Measurements from ENCODE around the gene AIDA.
"Not testable (repeated sequence)": the region's sequence is repeated elsewhere in the genome, so short reads cannot be mapped to it uniquely, and the experiment has no call there.

Gene AIDA

DNA sequence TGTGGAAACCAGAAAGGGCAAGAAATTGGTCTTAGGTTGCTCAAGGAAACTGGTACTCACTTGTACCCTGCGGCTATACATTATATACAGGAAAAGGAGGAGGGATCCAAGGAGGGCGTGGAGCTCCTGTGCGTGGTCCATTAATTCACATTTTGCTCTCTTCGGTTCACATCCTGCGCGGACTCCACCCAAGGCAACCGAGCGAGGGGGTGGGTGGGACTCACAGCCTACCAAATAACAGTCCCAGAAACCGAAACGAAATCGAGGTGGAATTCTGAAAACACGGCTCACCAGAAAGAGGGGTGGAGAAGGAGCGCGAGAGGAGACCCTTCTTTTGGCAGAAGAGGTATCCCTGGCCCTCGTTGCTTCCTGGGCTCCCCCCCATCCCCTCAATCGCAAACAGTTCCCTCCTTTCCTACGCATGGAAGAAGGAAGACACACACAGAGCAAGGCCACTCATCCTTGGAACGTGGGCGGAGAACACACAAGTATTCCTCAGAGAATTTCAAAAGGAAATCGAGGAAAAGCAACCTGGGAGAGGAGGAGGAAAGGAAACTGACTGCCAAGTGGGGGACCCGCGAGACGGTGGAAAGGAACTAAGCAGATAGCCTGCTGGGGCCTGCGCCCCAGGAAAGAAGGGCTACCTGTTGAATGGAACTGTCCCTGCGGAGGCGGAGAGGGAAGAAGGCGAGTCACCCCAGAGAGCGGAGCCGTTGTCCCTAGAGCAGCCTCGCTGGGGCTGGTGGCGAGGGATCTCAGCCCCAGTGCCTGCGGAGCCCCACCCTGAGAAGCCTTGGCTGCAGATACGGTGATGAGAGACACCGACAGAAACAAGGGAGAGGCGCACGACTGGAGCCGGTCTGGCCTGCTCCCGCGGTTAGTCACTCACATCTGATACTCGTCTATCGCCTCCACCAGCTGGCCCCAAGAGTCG is 705 bp downstream of the AIDA start:
- DNase-seq = peak; percentile 11 to 58

DNA sequence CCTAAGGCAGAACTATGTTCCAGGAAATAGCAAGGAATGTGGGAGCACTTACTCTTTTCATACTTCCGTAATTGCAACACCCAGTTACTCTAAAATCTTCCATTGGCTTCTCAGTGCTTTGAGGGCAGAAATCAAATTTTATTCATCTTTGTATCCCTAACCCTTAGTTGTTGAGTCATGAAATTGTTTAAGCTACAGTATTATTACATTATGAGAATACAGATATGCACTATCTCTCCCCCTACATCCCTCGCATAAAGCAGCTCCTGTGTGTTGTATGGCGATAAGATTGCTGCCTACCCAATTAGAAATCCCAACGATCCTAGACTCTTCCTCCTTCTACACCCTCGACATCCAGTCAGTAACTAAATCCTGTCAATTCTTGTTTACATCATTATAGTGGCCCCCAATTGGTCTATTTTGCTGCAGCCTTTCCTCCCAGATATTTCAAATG is 2.6 kb downstream of the AIDA start:
- no peak for DNase-seq

GRCh38 chr1:222706815-222707214 is 5.5 kb downstream of the AIDA start:
- no peak for DNase-seq

DNA sequence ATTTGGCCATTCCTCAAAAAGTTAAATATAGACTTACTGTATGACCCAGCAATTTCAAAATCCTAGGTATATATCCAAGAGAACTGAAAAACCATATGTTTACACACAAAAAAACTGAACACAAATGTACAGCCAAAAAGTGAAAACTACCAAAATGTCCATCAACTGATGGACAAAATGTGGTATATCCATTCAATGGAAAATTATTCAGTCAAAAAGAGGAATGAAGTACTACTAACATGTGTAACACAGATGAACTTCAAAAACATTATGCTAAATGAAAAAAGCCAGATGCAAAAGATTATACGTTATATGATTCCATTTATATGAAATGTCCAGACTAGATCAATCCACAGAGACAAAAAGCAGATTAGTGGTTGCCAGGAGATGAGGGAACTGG is 8.0 kb downstream of the AIDA start:
- DNase-seq = no peak

- no peak for DNase-seq
Measured at GRCh38 chr1:222702210-222702609, 10.1 kb downstream of the AIDA start.

DNA sequence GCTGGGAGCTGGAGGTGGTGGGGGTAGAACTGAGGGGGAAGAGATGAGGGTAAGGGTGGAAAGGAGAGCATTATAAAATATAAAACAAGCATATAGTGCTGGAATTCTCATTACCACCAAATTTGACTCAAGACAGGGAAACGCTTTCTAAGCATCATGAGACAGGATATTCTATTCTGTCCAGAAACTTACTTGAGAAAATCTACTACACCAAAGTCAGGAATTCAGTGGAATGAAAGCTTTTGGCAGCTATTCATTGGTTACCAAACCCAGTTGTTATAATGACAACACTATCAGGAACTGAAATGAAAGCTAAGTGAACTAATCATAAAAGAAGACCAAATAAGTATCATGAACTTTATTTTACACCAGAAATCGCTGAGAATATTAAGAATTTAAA is 14.5 kb downstream of the AIDA start:
- no peak for DNase-seq

- DNase-seq = no peak
Measured at GRCh38 chr1:222697203-222697602, 15.1 kb downstream of the AIDA start.

DNA sequence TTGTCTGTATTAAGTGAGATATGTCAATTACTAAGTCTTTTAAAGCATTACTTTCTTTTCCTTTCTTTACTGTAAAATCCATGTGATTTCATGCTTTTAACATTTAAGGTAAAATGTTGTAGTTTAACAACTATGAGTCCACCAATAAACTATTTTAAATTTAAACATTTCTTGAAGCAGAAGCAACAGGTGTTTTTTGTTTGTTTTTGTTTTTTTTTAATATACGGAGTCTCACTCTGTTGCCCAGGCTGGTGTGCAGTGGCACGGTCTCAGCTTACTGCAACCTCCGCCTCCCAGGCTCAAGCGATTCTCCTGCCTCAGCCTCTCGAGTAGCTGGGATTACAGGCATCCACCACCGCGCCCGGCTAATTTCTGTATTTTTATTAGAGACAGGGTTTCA is 15.6 kb downstream of the AIDA start:
- DNase-seq = no peak

GRCh38 chr1:222694927-222695326 is 17.4 kb downstream of the AIDA start:
- DNase-seq = no peak

DNA sequence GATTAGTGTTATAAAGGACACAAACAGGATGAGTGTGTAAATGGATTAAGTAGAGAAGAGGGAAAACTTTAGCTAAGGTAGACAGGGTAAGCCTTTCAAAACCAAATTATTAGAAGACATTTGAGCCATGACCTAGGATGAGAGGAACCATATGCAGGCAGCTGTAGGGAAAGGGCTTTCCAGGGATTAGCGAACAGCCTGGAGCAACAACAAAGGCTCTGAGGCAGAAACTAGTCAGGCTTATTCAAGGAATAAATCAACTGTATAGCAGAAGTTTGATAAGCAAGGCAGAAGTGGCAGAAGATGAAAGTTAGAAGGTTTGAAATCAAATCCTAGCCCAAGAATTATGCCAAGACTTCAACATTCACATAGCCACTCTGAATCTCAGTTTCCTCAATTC is 21.3 kb downstream of the AIDA start:
- DNase-seq = no peak

DNA sequence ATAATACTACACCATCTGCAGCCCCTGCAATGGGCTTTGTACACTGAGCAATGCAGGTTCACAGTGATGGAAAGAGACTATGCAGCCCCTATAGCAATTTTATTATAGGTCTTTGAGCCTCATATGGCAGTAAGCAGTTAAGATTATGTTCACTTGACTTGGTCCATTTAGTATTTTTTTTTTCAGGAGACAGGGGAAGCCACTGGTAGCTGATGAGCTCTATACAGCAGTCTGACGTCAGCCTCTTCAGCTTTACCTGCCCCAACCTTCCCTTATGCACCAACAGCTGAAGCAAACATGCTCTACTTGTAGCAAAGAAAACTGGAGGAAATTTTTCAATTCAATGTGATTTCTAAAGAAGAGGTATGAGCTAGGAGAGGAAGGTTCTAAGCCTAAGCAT is 32.2 kb downstream of the AIDA start:
- DNase-seq = no peak

DNA sequence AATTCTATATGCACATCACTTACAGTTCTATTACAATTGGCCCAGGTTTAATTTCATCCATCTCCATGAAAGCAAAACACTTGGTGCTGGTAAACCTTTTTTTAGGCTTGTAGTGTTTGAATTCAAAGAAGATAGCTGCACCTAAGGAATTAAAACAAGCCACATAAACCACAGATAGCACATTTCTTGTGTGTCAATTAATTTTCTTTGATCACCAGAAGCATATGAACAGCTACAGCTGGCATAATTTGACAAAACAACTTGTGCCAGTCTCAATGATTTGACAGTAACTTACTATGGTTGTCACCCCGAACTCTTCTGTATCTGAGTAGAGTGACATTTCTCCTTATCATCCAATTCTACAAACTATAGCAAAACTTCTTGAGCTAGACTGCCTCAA is 42.2 kb downstream of the AIDA start:
- no peak for DNase-seq

DNA sequence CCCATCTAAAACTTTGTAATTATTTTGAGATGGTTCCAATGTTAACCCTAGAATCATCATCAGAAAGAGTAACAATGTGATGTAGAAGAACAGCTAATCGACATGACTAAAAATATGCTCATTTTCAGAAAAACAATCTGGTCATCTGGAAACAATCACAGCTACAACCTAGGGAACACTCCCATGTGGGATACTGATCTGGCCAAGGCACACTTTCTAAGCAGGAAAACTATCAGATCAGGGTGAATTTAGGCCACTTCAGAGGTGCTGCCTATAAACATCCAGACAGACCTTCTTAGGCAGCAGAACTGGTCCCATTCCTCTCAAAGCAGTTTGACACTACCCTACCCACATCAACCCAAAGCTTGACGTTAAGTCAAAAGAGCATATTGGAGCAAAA is 43.2 kb downstream of the AIDA start:
- DNase-seq = not testable (repeated sequence)

- DNase-seq = not testable (repeated sequence)
Measured at GRCh38 chr1:222668184-222668583, 44.1 kb downstream of the AIDA start.

- no peak for DNase-seq
Measured at GRCh38 chr1:222665964-222666363, 46.3 kb downstream of the AIDA start.

DNA sequence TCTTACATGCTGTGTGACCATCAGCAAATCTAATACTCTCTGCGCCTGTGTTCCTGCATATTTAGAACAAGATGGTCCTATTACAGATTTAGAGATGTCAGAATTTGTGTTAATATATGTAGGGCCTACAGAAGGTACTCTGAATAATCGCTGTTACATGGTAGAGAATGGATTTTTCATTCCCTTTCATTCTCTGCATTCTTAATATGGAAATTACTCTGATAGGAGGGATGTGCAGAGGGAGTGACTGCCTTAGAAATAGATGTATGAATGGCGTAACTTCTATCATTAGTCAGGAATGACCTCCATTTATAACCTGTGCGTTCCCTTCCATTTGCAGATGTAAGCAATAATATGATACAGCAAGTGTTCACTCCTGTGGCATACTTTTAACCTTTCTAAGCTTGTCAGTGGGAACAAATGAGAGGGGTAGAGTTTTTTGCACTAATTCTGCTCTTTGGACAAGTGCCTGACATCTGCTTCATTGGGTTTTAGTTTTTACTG is 48.8 kb downstream of the AIDA start:
- no peak for DNase-seq

DNA sequence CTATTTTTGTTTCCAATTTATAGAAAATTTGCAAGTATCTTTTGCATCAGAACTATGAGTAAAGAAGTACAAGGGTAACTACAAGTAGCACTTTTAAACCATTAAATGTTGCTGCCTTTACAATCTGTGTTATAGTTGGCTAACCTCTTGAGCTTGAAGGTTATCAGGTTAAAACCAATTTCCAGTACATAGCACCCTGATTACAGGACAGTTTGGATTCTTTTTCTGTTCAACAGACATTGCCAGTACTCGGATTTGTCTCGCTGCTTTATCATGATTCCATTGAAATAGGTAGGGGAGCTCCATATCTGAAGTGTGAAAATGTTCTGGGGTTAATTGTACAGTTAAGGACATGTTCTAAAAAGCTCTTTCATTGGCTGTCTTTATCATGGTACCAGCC is 54.4 kb downstream of the AIDA start:
- no peak for DNase-seq

- no peak for DNase-seq
Measured at GRCh38 chr1:222656391-222657155, 55.7 kb downstream of the AIDA start.

DNA sequence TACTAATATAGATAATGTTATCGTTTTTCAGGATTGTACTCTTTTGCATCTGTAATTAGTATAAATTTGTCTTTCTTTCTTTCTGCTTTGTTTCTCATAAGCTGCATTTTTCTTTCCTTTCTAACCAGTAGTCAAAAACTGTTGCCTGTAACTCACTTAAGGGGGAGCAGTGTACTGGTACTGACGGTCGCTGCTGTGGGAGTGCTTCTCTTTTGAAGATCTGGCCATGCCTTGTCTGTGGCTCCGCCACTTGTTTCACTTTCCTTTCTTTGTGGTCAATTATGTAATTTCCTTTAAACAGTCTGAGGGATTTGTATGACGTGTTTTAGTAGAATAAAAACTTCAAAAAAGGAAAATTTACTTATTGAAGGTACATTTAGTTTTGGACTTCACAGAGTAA is 57.4 kb downstream of the AIDA start:
- no peak for DNase-seq

DNA sequence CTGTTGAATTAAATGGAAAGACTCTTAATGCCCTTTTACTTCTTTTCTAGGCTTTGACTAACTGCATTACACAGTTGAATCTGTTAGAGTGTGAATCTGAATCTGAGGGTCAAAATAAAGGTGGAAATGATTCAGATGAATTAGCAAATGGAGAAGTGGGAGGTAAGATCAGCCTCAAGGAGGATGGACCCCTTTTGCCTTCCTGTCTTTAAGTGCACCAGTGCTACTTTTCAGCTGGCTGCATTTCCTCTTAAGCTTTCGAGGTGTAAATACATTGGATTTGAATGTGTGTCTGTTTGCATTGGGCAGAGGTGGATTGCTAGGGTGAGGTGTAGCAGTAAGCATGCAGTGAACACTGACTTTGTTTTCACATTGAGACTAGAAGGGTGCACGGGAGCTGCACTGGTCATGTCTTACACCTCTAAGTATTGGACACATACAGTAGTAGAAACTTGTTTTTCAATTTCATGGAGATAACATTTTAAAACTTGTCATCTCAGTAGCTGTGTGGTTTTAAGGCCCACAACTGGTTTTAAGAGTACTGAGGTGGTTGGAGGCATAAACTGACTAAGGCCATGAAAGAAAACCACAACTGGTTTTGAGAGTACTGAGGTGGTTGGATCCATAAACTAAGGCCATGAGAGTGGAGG is 59.0 kb downstream of the AIDA start:
- DNase-seq = no peak

- no peak for DNase-seq
Measured at GRCh38 chr1:222652676-222653075, 59.6 kb downstream of the AIDA start.

GRCh38 chr1:222644636-222644980 is 67.7 kb downstream of the AIDA start:
- DNase-seq = no peak

GRCh38 chr1:222643938-222644635 is 68.2 kb downstream of the AIDA start:
- DNase-seq = peak; percentile 93 to 95
